RWPE2 (cell line): ENCODE results near the gene VSX2.
"Not testable (repeated sequence)": the region's sequence is repeated elsewhere in the genome, so short reads cannot be mapped to it uniquely, and the experiment has no call there.

Experiments used
- ATAC-seq: fragments of 200-7000 bp; cut with Tn5 transposase; 3 replicates; pipeline ENCODE4 v1.9.1; 2021; ENCODE audit warnings: low read depth
- DNase-seq: peaks from one replicate; pipeline ENCODE4 v3.0.0-alpha.2; 2020; ENCODE audit warnings: low spot score
- H3K27ac ChIP-seq: fragments of 450-650 bp; 2 replicates; pipeline ENCODE4 v1.5.1; 2017; ENCODE audit warnings: mild to moderate bottlenecking; ENCODE audit not compliant: poor library complexity, severe bottlenecking
- H3K27me3 ChIP-seq: fragments of 250-450 bp; sonication (Bioruptor Pico); 2 replicates; pipeline ENCODE4 v1.5.1; 2021; ENCODE audit warnings: mild to moderate bottlenecking, moderate library complexity; ENCODE audit not compliant: insufficient read depth, poor library complexity, severe bottlenecking
- H3K36me3 ChIP-seq: fragments of 250-450 bp; sonication (Bioruptor Pico); 2 replicates; pipeline ENCODE4 v1.5.1; 2020; ENCODE audit warnings: low read depth, mild to moderate bottlenecking, moderate library complexity
- H3K4me1 ChIP-seq: fragments of 250-450 bp; sonication (Bioruptor Pico); 2 replicates; pipeline ENCODE4 v1.5.1; 2021; ENCODE audit warnings: mild to moderate bottlenecking, moderate library complexity; ENCODE audit not compliant: insufficient read depth, poor library complexity, severe bottlenecking
- H3K4me3 ChIP-seq: fragments of 250-450 bp; sonication (Bioruptor Pico); 2 replicates; pipeline ENCODE4 v1.5.1; 2021; ENCODE audit warnings: mild to moderate bottlenecking, moderate library complexity; ENCODE audit not compliant: severe bottlenecking
- H3K9me3 ChIP-seq: fragments of 250-450 bp; sonication (Bioruptor Pico); 2 replicates; pipeline ENCODE4 v1.5.1; 2021; ENCODE audit warnings: mild to moderate bottlenecking, moderate library complexity; ENCODE audit not compliant: severe bottlenecking
- TF ChIP-seq, protein P1 (sequence below): fragments of 450-650 bp; IDR thresholded peaks from one replicate; pipeline ENCODE4 v1.5.1; 2017; ENCODE audit warnings: mild to moderate bottlenecking, moderate library complexity; ENCODE audit not compliant: poor library complexity, severe bottlenecking

VSX2 gene

DNA sequence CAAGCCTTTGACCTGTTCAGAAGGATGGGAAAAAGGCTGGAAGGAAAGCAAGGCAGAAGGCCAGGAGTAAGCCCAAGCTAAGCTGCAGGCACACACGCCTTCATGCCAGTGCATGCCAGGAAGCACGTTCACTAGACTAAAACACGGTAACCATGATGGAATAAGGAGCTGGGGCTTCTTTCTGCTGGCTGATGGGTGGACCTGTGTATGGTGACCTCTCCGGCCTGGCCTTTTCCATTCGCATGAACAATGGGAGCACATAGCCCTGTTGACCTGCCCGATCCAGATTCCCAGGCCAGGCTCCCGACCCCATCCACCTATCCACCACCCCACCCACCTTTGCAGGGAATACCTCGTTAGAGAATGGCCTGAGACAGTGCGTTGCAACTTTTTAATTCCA is 22.8 kb downstream of the VSX2 start:
- H3K27ac ChIP-seq, result no peak overlapping the region
- no peaks in the 10 kb centered on the region for H3K9me3 ChIP-seq
- peaks cover 6% of the 10 kb centered on the region for H3K4me1 ChIP-seq
- peaks cover 12% of the 10 kb centered on the region for H3K27me3 ChIP-seq
- H3K4me3 ChIP-seq, result no peak overlapping the region
- ATAC-seq, result no peak
- TF ChIP-seq, protein P1, sequence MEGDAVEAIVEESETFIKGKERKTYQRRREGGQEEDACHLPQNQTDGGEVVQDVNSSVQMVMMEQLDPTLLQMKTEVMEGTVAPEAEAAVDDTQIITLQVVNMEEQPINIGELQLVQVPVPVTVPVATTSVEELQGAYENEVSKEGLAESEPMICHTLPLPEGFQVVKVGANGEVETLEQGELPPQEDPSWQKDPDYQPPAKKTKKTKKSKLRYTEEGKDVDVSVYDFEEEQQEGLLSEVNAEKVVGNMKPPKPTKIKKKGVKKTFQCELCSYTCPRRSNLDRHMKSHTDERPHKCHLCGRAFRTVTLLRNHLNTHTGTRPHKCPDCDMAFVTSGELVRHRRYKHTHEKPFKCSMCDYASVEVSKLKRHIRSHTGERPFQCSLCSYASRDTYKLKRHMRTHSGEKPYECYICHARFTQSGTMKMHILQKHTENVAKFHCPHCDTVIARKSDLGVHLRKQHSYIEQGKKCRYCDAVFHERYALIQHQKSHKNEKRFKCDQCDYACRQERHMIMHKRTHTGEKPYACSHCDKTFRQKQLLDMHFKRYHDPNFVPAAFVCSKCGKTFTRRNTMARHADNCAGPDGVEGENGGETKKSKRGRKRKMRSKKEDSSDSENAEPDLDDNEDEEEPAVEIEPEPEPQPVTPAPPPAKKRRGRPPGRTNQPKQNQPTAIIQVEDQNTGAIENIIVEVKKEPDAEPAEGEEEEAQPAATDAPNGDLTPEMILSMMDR, result no peak
- no peak for DNase-seq
- H3K36me3 ChIP-seq, result no peaks in the 10 kb centered on the region

DNA sequence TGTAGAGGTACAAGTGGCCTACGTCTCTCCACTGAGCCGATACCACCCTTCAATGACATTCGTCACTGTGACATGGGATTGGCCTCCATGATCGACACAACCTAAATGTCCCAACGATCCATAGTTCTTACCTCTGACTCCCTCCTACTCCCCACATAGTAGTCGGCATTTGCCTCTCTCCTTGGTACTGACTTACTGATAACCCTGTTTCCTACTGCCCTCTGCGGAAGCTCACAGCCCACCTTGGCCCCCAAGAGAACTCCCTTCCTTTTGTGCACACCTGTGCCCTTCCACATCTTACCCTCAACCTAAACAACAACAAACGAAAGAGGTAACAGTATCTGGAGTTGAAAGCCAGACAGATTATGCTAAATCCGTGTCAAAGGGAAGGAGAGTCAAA is 23.9 kb downstream of the VSX2 start:
- no peaks in the 10 kb centered on the region for H3K9me3 ChIP-seq
- ATAC-seq, result no peak
- no peak for DNase-seq
- TF ChIP-seq, protein P1, result no peak
- H3K4me3 ChIP-seq, result no peak overlapping the region
- H3K36me3 ChIP-seq, result no peaks in the 10 kb centered on the region
- H3K27ac ChIP-seq, result no peak overlapping the region
- H3K4me1 ChIP-seq, result peaks cover 6% of the 10 kb centered on the region
- peaks cover 6% of the 10 kb centered on the region for H3K27me3 ChIP-seq

DNA sequence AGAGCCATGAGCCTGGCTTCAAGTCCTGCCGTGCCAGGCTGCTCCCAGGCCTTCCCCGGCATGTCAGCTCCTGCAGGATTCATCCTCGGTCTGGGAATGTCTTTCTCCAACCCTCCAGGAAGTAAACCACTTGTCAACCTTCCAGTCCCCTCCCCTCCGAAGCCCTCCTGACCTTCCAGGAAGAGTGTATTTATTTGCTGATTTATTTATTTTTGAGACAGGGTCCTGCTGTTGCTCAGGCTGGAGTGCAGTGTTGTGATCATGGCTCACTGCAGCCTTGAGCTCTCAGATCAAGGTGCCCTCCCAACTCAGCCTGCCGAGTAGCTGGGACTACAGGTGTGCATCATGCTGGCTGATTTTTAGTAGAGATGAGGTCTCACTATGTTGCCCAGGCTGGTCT is 24.7 kb downstream of the VSX2 start:
- Histone ChIP-seq H3K36me3 (no peaks in the 10 kb centered on the region), H3K9me3 (no peaks in the 10 kb centered on the region), H3K27me3 (no peaks in the 10 kb centered on the region), H3K27ac (no peak overlapping the region), H3K4me1 (peaks cover 6% of the 10 kb centered on the region), H3K4me3 (no peak overlapping the region)
- ATAC-seq (no peak), DNase-seq (no peak)
- TF ChIP-seq, protein P1, result no peak

DNA sequence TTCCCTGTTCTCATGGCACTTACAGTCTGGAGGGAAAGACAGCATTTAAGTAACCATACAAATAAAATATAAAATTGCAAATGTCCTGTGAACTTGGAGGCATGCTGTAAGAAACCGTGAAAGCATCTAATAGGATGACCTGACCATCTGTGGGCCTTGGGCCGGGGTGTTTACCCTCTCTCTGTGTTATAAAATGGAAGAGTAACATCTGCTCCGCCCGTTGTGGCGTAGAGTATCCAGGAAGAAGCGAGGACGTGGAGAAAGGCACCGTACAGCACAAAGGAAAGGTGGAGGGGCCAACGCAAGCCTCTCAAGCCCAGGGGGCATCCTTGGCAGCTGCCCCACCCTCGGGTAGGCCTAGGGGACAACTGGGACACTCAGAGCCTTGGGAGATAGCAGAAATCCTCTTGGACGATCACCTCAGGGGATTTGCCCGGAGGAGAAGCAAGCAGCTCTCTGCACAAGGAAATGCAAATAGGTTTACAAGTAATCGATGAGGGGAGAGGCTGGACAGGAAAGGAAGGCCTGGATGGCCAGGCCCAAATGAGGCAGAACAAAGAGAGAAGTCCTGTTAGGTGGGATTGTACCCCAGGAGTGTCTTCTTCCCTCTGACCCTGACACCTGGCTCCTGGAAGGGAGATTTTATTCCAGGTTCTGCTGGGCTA is 26.2 kb downstream of the VSX2 start:
- H3K36me3 ChIP-seq, result no peaks in the 10 kb centered on the region
- H3K27ac ChIP-seq, result no peak overlapping the region
- H3K9me3 ChIP-seq, result no peaks in the 10 kb centered on the region
- ATAC-seq, result no peak
- TF ChIP-seq, protein P1, result no peak
- no peaks in the 10 kb centered on the region for H3K27me3 ChIP-seq
- DNase-seq, result no peak
- H3K4me3 ChIP-seq, result no peak overlapping the region
- peaks cover 8% of the 10 kb centered on the region for H3K4me1 ChIP-seq

DNA sequence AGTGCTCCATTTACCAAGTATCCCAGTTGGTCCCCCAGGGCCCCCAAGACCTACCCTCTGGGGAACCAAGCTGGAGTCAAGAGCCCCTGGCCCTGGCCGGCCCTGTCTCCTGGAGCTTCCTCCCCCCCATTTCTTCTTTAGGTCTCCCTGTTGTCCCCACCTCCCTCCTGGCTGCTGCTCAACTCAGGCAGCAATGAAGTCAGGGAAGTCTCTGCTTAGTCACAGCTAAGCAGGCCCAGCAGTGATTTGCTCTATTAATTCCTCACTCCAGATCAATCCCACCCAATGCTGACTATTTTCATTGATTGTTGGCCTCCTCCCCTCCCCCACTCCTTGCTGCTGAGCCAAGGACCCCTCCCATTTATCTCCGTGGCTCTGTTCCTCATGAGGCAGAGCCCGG is 28.3 kb downstream of the VSX2 start:
- no peak overlapping the region for H3K4me3 ChIP-seq
- no peak for DNase-seq
- no peaks in the 10 kb centered on the region for H3K27me3 ChIP-seq
- peaks cover 6% of the 10 kb centered on the region for H3K4me1 ChIP-seq
- no peak for ATAC-seq
- no peaks in the 10 kb centered on the region for H3K36me3 ChIP-seq
- H3K27ac ChIP-seq, result no peak overlapping the region
- TF ChIP-seq, protein P1, result no peak
- H3K9me3 ChIP-seq, result no peaks in the 10 kb centered on the region

DNA sequence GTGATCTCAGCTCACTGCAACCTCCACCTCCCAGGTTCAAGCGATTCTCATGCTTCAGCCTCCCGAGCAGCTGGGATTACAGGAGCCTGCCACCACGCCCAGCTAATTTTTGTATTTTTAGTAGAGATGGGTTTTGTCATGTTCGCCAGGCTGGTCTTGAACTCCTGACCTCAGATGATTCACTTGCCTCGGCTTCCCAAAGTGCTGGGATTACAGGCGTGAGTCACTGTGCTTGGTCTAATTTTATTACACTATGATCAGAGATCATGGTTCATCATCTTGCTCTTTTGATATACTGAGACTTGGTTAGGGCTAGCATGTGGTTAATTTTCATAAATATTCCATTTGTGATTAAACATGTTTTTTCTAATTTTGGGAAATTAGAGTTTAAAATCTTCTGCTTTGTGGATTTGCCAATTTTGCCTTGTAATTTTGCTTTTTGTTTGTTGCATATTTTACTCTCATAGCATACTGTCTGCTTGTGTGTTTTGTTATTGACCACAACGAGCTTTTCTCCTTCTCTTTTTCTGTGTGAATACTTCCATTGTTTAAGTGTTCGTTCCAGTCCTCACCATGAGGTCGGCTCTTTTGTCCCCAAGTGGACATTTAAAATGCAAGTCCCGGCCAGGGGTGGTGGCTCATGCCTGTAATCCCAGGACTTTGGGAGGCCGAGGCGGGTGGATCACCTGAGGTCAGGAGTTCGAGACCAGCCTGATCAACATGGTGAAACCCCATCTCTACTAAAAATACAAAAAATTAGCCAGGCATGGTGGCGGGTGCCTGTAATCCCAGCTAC is 31.3 kb downstream of the VSX2 start:
- DNase-seq, H3K4me3 ChIP-seq, H3K27ac ChIP-seq, H3K9me3 ChIP-seq, H3K36me3 ChIP-seq, H3K27me3 ChIP-seq: not testable (repeated sequence)
- peaks cover 10% of the 10 kb centered on the region for H3K4me1 ChIP-seq
- ATAC-seq, result peak; percentile 79
